Left ventricle myocardium inferior (tissue), 1 donor: ENCODE data around the gene KRT26. TPM values are rescaled to one million over a fixed set of nuclear protein-coding genes. Genes with fewer than 3 reads are reported as not detected.

Experiments
- DNase-seq: peaks from one replicate; pipeline ENCODE4 v3.0.0-alpha.2; 2020
- H3K27ac ChIP-seq: fragments of 200-600 bp; replicated peaks from 2 replicates; pipeline ENCODE4 v1.8.0; 2021
- H3K27me3 ChIP-seq: fragments of 200-600 bp; 2 replicates; pipeline ENCODE4 v1.8.0; 2021; ENCODE audit warnings: low read depth
- H3K36me3 ChIP-seq: fragments of 200-600 bp; 2 replicates; pipeline ENCODE4 v1.8.0; 2021
- H3K4me1 ChIP-seq: fragments of 200-600 bp; 2 replicates; pipeline ENCODE4 v1.8.0; 2021
- H3K4me3 ChIP-seq: fragments of 200-600 bp; 2 replicates; pipeline ENCODE4 v1.8.0; 2021; ENCODE audit warnings: mild to moderate bottlenecking, moderate library complexity
- H3K9me3 ChIP-seq: fragments of 200-600 bp; replicated peaks from 2 replicates; pipeline ENCODE4 v1.8.0; 2021
- CTCF ChIP-seq: fragments of 200-600 bp; IDR thresholded peaks from 2 replicates; pipeline ENCODE4 v1.8.0; 2021; ENCODE audit warnings: antibody characterized with exemption, mild to moderate bottlenecking, borderline replicate concordance
- intact Hi-C: fragments of 100-400 bp; cut with micrococcal nuclease; formaldehyde crosslinking; loops from one replicate; pipeline ENCODE4 v1.11.0; 2022
- total RNA-seq: library from RNA; stranded (reverse); fragmentation: NEBNext Ultra II Directional; extraction: Animal tissue kit (Norgen Biotek cat#: 25700); gene quantifications from one replicate; pipeline ENCODE4 v1.2.1, GENCODE V29; 2021
- donor health status: DM: no; HTN: yes; CAD: no; lungs with severe emphysema.

The KRT26 gene
- total RNA-seq, 1 donor from 2014 or later, result not detected

GRCh38 chr17:40765657-40766056 is 6.3 kb downstream of the KRT26 start:
- intact Hi-C loops, result no loop called here
- no peaks in the 10 kb centered on the region for H3K4me1 ChIP-seq
- H3K36me3 ChIP-seq, result no peaks in the 10 kb centered on the region
- no peak for TF ChIP-seq CTCF
- DNase-seq, result no peak
- H3K4me3 ChIP-seq, result no peak overlapping the region
- peaks cover 18% of the 10 kb centered on the region for H3K27me3 ChIP-seq
- H3K9me3 ChIP-seq, result peaks cover 40% of the 10 kb centered on the region
- H3K27ac ChIP-seq, result no peak overlapping the region

- no peak overlapping the region for H3K4me3 ChIP-seq
- peaks cover 16% of the 10 kb centered on the region for H3K27me3 ChIP-seq
- no peak for DNase-seq
- no peak overlapping the region for H3K27ac ChIP-seq
- intact Hi-C loops, result no loop called here
- H3K36me3 ChIP-seq, result no peaks in the 10 kb centered on the region
- H3K4me1 ChIP-seq, result no peaks in the 10 kb centered on the region
- no peak for TF ChIP-seq CTCF
- H3K9me3 ChIP-seq, result peaks cover 59% of the 10 kb centered on the region
Observed at GRCh38 chr17:40763752-40764151, 8.2 kb downstream of the KRT26 start.

- Histone ChIP-seq H3K36me3 (no peaks in the 10 kb centered on the region), H3K27ac (no peak overlapping the region), H3K27me3 (peaks cover 23% of the 10 kb centered on the region), H3K4me1 (no peaks in the 10 kb centered on the region), H3K9me3 (peaks cover 81% of the 10 kb centered on the region), H3K4me3 (no peak overlapping the region)
- no peak for TF ChIP-seq CTCF
- intact Hi-C loops, result no loop called here
- DNase-seq, result no peak
Observed at GRCh38 chr17:40760105-40761016, 11.6 kb downstream of the KRT26 start.

GRCh38 chr17:40755231-40755630 is 16.8 kb downstream of the KRT26 start, which contains the start of gene KRT25:
Gene KRT25 (minus strand): TSS chr17:40755331. CDS start chr17:40755271, 60 bp downstream.
- TF ChIP-seq CTCF, result no peak
- intact Hi-C loops, result no loop called here
- Histone ChIP-seq H3K36me3 (no peaks in the 10 kb centered on the region), H3K27me3 (peaks cover 35% of the 10 kb centered on the region), H3K9me3 (peaks cover 36% of the 10 kb centered on the region), H3K4me1 (no peaks in the 10 kb centered on the region), H3K27ac (no peak within 1 kb of the TSS), H3K4me3 (no peak within 1 kb of the TSS)
- DNase-seq, result no peak

- intact Hi-C loops, result no loop called here
- Histone ChIP-seq H3K27ac (no peak overlapping the region), H3K4me1 (no peaks in the 10 kb centered on the region), H3K4me3 (no peak overlapping the region), H3K9me3 (peaks cover 23% of the 10 kb centered on the region), H3K36me3 (no peaks in the 10 kb centered on the region), H3K27me3 (peaks cover 48% of the 10 kb centered on the region)
- DNase-seq, result no peak
- no peak for TF ChIP-seq CTCF
Observed at GRCh38 chr17:40753804-40754203, 18.2 kb downstream of the KRT26 start.
